ENCODE data around the gene VPS72. TPM values are rescaled to one million over a fixed set of nuclear protein-coding genes. Genes with fewer than 3 reads are reported as not detected.

The VPS72 gene
- total and polyA plus RNA-seq, 2 of the 13 experiments (the other 11 are each of a cell fraction or from before 2014, with no cell fraction given), result 33.7 to 34.5 TPM

DNA sequence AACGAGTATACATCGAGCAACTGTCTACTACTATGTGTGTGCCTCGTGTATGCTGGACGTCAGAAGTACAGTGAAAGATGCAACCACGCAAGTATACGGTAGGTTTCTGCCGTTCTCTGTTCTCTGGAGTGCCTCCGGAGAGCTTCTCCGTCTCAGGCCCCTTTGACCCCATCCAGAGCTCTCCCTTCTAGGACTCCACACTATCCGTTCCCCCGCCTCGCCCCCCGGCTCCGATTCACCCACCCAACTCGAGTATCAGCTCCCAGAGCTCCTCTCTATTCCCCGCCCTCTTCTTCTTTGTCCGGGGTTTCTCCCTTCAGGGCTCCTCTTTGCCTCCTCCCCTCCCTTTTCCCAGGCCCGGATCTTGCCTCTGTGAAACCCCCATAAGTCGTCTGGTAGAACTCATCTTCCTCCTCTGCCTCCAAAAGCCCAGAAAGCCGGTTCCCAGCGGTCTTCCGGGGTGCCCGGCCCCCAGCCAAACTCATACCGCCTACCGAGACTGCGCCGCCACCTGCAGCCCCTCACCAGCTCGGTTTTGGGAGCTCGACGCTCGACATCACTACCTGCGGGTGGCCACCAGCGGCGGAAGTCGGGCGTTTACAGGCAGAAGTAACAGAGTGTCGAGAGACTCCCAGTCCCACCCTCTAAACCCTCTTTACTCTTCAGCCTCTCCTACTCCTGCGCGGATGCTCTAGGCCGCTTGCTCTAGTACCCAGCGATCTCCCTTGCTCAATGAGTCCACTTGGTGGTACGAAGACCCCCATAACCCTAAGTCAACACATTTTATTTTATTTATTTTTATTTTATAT, at the start of gene VPS72 (continued):
- TF ChIP-seq EED (CRISPR knock-in tag; IDR thresholded peaks at IDR 0.05) (peak; percentile 19; the same call in 1 of the 2 replicates), NFIC (IDR thresholded peaks at IDR 0.05; ENCODE audit: low read length) (0 out of 2 replicates have a peak, but pooled peaks have one; percentile 21), GABPB1 (CRISPR knock-in tag; IDR thresholded peaks at IDR 0.05) (peak; percentile 97), RBM39 (IDR thresholded peaks at IDR 0.05; ENCODE audit: low read depth, low read length, poor library complexity, severe bottlenecking) (peak; percentile 49), POLR2AphosphoS2 (IDR thresholded peaks at IDR 0.05; ENCODE audit: low read depth, low read length) (peak; percentile 97), HNF4A (CRISPR knock-in tag; IDR thresholded peaks at IDR 0.05) (0 out of 2 replicates have a peak, but pooled peaks have one; percentile 13), ZNF260 (CRISPR knock-in tag; IDR thresholded peaks at IDR 0.05; ENCODE audit: borderline replicate concordance, low read depth) (no peak), ZNF589 (CRISPR knock-in tag; conservative IDR thresholded peaks at IDR 0.05) (no peak), YEATS2 (CRISPR knock-in tag; IDR thresholded peaks at IDR 0.05; ENCODE audit: borderline replicate concordance) (peak; percentile 95), RFX5 (IDR thresholded peaks at IDR 0.05; ENCODE audit: low read depth, low read length) (0 out of 2 replicates have a peak, but pooled peaks have one; percentile 5), ZNF382 (CRISPR knock-in tag; IDR thresholded peaks at IDR 0.05; ENCODE audit: borderline replicate concordance) (no peak), BRCA1 (CRISPR knock-in tag; IDR thresholded peaks at IDR 0.05) (peak; percentile 67; the same call in 1 of the 2 replicates), KAT7 (CRISPR knock-in tag; IDR thresholded peaks at IDR 0.05; ENCODE audit: borderline replicate concordance) (peak; percentile 87; the same call in 1 of the 2 replicates), PHF8 (CRISPR knock-in tag; IDR thresholded peaks at IDR 0.05) (peak; percentile 86), ZBTB3 (CRISPR knock-in tag; IDR thresholded peaks at IDR 0.05; ENCODE audit: borderline replicate concordance, low read depth) (no peak), ZNF160 (CRISPR knock-in tag; IDR thresholded peaks at IDR 0.05) (0 out of 2 replicates have a peak, but pooled peaks have one; percentile 68), FLYWCH1 (CRISPR knock-in tag; IDR thresholded peaks at IDR 0.05) (peak; percentile 55; the same call in 1 of the 2 replicates), ETV6 (CRISPR knock-in tag; conservative IDR thresholded peaks at IDR 0.05) (peak; percentile 36; the same call in 1 of the 2 replicates)
- TF ChIP-seq, protein P1, sequence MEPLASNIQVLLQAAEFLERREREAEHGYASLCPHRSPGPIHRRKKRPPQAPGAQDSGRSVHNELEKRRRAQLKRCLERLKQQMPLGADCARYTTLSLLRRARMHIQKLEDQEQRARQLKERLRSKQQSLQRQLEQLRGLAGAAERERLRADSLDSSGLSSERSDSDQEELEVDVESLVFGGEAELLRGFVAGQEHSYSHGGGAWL (CRISPR knock-in tag; IDR thresholded peaks at IDR 0.05), result peak; percentile 90
- TF ChIP-seq, protein P2, sequence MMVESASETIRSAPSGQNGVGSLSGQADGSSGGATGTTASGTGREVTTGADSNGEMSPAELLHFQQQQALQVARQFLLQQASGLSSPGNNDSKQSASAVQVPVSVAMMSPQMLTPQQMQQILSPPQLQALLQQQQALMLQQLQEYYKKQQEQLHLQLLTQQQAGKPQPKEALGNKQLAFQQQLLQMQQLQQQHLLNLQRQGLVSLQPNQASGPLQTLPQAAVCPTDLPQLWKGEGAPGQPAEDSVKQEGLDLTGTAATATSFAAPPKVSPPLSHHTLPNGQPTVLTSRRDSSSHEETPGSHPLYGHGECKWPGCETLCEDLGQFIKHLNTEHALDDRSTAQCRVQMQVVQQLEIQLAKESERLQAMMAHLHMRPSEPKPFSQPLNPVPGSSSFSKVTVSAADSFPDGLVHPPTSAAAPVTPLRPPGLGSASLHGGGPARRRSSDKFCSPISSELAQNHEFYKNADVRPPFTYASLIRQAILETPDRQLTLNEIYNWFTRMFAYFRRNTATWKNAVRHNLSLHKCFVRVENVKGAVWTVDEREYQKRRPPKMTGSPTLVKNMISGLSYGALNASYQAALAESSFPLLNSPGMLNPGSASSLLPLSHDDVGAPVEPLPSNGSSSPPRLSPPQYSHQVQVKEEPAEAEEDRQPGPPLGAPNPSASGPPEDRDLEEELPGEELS (CRISPR knock-in tag; IDR thresholded peaks at IDR 0.05), result peak; percentile 46; the same call in 1 of the 2 replicates
- TF ChIP-seq, protein P3, sequence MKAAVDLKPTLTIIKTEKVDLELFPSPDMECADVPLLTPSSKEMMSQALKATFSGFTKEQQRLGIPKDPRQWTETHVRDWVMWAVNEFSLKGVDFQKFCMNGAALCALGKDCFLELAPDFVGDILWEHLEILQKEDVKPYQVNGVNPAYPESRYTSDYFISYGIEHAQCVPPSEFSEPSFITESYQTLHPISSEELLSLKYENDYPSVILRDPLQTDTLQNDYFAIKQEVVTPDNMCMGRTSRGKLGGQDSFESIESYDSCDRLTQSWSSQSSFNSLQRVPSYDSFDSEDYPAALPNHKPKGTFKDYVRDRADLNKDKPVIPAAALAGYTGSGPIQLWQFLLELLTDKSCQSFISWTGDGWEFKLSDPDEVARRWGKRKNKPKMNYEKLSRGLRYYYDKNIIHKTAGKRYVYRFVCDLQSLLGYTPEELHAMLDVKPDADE (CRISPR knock-in tag; IDR thresholded peaks at IDR 0.05), result 0 out of 2 replicates have a peak, but pooled peaks have one; percentile 75
- TF ChIP-seq, protein P4, sequence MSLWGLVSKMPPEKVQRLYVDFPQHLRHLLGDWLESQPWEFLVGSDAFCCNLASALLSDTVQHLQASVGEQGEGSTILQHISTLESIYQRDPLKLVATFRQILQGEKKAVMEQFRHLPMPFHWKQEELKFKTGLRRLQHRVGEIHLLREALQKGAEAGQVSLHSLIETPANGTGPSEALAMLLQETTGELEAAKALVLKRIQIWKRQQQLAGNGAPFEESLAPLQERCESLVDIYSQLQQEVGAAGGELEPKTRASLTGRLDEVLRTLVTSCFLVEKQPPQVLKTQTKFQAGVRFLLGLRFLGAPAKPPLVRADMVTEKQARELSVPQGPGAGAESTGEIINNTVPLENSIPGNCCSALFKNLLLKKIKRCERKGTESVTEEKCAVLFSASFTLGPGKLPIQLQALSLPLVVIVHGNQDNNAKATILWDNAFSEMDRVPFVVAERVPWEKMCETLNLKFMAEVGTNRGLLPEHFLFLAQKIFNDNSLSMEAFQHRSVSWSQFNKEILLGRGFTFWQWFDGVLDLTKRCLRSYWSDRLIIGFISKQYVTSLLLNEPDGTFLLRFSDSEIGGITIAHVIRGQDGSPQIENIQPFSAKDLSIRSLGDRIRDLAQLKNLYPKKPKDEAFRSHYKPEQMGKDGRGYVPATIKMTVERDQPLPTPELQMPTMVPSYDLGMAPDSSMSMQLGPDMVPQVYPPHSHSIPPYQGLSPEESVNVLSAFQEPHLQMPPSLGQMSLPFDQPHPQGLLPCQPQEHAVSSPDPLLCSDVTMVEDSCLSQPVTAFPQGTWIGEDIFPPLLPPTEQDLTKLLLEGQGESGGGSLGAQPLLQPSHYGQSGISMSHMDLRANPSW (CRISPR knock-in tag; IDR thresholded peaks at IDR 0.05; ENCODE audit: borderline replicate concordance), result peak; percentile 60; the same call in 1 of the 2 replicates

Measured in HepG2 (cell line).